MM.1S (cell line): Measurements from ENCODE around the gene SOX13.

Source experiments
- DNase-seq: peaks from one replicate; pipeline ENCODE4 v3.0.0-alpha.2; 2015
- H2AFZ ChIP-seq: fragments of 300-600 bp; sonication (generic); 2 replicates; pipeline ENCODE4 v1.6.0; 2016; ENCODE audit warnings: antibody characterized with exemption, low read length
- H3F3A ChIP-seq: fragments of 300-600 bp; sonication (generic); 2 replicates; pipeline ENCODE4 v1.6.1; 2016; ENCODE audit warnings: mild to moderate bottlenecking, antibody characterized with exemption, low read length, moderate library complexity, mixed read lengths; ENCODE audit not compliant: insufficient read depth
- H3K27ac ChIP-seq: fragments of 300-600 bp; sonication (generic); 2 replicates; pipeline ENCODE4 v1.5.1; 2016; ENCODE audit warnings: mild to moderate bottlenecking, low read length
- H3K27me3 ChIP-seq: fragments of 300-600 bp; sonication (generic); replicated peaks from 2 replicates; pipeline ENCODE4 v1.6.0; 2016; ENCODE audit warnings: low read length; ENCODE audit not compliant: insufficient read depth
- H3K36me3 ChIP-seq: fragments of 300-600 bp; sonication (generic); replicated peaks from 2 replicates; pipeline ENCODE4 v1.6.1; 2016; ENCODE audit warnings: mild to moderate bottlenecking, low read length, mixed read lengths; ENCODE audit not compliant: insufficient read depth
- H3K4me1 ChIP-seq: fragments of 300-600 bp; sonication (generic); 2 replicates; pipeline ENCODE4 v1.6.1; 2016; ENCODE audit warnings: low read length, mixed read lengths
- H3K4me2 ChIP-seq: fragments of 300-600 bp; sonication (generic); 2 replicates; pipeline ENCODE4 v1.6.0; 2016; ENCODE audit warnings: low read depth, low read length
- H3K4me3 ChIP-seq: fragments of 300-600 bp; sonication (generic); 2 replicates; pipeline ENCODE4 v1.5.1; 2016; ENCODE audit warnings: low read length, mixed read lengths
- H3K79me2 ChIP-seq: fragments of 300-600 bp; sonication (generic); 2 replicates; pipeline ENCODE4 v1.6.1; 2016; ENCODE audit warnings: mixed run types, low read length, mixed read lengths
- H3K9ac ChIP-seq: fragments of 300-600 bp; sonication (generic); 2 replicates; pipeline ENCODE4 v1.6.1; 2016; ENCODE audit warnings: low read length, mixed read lengths
- H3K9me2 ChIP-seq: fragments of 300-600 bp; sonication (generic); replicated peaks from 2 replicates; pipeline ENCODE4 v1.6.1; 2016; ENCODE audit warnings: mild to moderate bottlenecking, low read length, mixed read lengths; ENCODE audit not compliant: insufficient read depth
- H3K9me3 ChIP-seq: fragments of 300-600 bp; sonication (generic); replicated peaks from 2 replicates; pipeline ENCODE4 v1.6.1; 2016; ENCODE audit warnings: mild to moderate bottlenecking, low read length, mixed read lengths; ENCODE audit not compliant: insufficient read depth
- H4K20me1 ChIP-seq: fragments of 300-600 bp; sonication (generic); 2 replicates; pipeline ENCODE4 v1.6.1; 2016; ENCODE audit warnings: mild to moderate bottlenecking, low read length, moderate library complexity, mixed read lengths; ENCODE audit not compliant: insufficient read depth
- EZH2 ChIP-seq: fragments of 300-600 bp; sonication (generic); optimal IDR thresholded peaks from 2 replicates; pipeline ENCODE3; 2017; ENCODE audit warnings: low read depth, mild to moderate bottlenecking, antibody characterized with exemption, low read length, mixed read lengths
- EZH2phosphoT487 ChIP-seq: fragments of 300-600 bp; sonication (generic); IDR thresholded peaks from 2 replicates; pipeline ENCODE4 v1.6.1; 2018; ENCODE audit warnings: antibody characterized with exemption, low read length
- TF ChIP-seq, protein P1 (sequence below): fragments of 300-600 bp; sonication (generic); IDR thresholded peaks from 2 replicates; pipeline ENCODE4 v1.5.1; 2016; ENCODE audit warnings: antibody characterized with exemption, low read length, mixed read lengths

SOX13 gene

DNA sequence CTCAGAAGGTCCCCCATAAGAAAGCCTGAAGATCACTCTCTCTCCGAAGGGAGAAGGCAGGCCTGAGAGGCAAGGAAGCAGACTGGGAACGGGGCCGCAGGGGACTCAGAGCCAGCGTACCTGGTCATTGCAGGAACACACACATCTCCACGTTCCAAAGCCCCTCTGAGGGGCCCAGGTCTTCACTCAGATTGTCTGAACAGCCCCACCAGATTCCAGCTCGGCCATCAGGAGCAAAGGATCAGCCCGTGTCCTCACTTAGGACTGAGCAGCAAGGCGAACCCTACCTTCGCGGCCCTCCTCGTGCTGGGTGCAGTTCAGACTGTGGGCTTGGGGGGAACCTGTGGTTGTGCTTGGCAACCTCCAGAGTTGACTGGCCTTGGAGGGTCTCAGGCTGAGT, 43.9 kb upstream of the SOX13 start:
- no peaks in the 10 kb centered on the region for H4K20me1 ChIP-seq
- no peaks in the 10 kb centered on the region for H3F3A ChIP-seq
- H3K27me3 ChIP-seq, result no peaks in the 10 kb centered on the region
- no peak overlapping the region for H2AFZ ChIP-seq
- no peak for TF ChIP-seq EZH2phosphoT487
- no peak for TF ChIP-seq EZH2
- TF ChIP-seq, protein P1, sequence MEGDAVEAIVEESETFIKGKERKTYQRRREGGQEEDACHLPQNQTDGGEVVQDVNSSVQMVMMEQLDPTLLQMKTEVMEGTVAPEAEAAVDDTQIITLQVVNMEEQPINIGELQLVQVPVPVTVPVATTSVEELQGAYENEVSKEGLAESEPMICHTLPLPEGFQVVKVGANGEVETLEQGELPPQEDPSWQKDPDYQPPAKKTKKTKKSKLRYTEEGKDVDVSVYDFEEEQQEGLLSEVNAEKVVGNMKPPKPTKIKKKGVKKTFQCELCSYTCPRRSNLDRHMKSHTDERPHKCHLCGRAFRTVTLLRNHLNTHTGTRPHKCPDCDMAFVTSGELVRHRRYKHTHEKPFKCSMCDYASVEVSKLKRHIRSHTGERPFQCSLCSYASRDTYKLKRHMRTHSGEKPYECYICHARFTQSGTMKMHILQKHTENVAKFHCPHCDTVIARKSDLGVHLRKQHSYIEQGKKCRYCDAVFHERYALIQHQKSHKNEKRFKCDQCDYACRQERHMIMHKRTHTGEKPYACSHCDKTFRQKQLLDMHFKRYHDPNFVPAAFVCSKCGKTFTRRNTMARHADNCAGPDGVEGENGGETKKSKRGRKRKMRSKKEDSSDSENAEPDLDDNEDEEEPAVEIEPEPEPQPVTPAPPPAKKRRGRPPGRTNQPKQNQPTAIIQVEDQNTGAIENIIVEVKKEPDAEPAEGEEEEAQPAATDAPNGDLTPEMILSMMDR, result no peak
- no peak for DNase-seq
- H3K27ac ChIP-seq, result no peak overlapping the region
- no peaks in the 10 kb centered on the region for H3K9me2 ChIP-seq
- H3K9ac ChIP-seq, result no peak overlapping the region
- H3K4me2 ChIP-seq, result no peak overlapping the region
- H3K9me3 ChIP-seq, result no peaks in the 10 kb centered on the region
- H3K4me3 ChIP-seq, result no peak overlapping the region
- H3K79me2 ChIP-seq, result no peaks in the 10 kb centered on the region
- H3K36me3 ChIP-seq, result no peaks in the 10 kb centered on the region
- H3K4me1 ChIP-seq, result no peaks in the 10 kb centered on the region

DNA sequence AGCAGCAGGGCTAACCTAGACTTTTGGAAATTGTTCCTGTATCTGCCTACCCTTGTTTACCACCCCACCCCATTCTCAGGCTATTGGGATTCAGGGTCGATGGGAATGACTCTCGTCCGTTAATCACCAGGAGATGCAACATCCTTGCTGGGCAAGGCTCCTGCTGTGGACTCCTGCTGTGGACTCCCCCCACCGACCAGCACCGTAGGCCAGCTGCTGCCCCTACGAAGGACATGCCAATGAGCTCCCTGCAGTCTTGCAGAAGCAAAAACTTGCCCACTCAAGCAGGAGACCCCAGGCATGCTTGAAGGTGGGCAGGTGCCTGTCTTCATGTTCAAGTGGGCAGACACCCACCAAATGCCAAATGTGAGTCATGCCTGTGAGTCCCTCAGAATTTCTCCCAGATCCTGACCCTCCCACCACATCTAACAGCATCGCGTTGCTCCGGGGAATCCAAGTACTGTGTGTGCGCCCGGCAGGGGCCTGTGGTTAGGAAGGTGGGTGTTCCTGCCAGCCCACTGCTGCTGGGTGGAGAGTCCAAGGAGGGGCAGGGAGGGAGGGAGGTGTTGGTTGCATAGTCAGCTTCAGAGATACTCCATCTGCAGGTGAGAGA, 41.7 kb upstream of the SOX13 start:
- Histone ChIP-seq H3K27me3 (no peaks in the 10 kb centered on the region), H3K4me1 (no peaks in the 10 kb centered on the region), H4K20me1 (no peaks in the 10 kb centered on the region), H3K4me3 (no peak overlapping the region), H3K36me3 (no peaks in the 10 kb centered on the region), H3K27ac (no peak overlapping the region), H2AFZ (no peak overlapping the region), H3F3A (no peaks in the 10 kb centered on the region), H3K4me2 (no peak overlapping the region), H3K79me2 (no peaks in the 10 kb centered on the region), H3K9me2 (no peaks in the 10 kb centered on the region), H3K9me3 (no peaks in the 10 kb centered on the region), H3K9ac (no peak overlapping the region)
- DNase-seq, result no peak
- TF ChIP-seq EZH2phosphoT487, result no peak
- TF ChIP-seq, protein P1, result no peak
- no peak for TF ChIP-seq EZH2

DNA sequence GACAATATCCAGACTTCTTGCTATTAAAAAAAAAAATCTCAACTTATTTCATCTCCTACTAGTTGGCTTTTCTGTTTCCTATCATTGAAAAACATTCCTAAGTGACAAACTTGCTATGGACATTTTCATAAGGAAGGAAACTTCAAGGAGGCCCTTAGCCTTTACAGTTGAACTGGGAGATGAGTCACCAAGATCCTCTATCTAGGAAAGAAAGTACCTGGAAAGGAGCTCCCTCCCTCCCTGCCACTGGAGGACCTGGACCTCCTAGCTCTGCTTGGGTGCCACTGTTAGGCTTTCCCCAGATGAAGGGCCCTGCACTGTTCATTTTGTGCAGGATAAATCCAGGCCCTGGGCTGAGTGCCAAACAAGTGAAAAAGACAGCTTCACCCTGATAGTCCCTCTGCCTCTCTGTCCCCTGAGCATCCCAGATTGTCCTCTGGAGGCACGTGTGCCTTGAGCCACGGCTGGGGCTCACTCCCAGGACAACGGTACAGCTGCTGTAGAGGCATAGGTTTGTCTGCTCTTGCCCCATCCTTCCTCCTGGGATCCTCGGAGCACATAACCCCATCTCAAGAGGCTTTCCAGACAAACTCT, 40.2 kb upstream of the SOX13 start:
- Histone ChIP-seq H3K4me1 (no peaks in the 10 kb centered on the region), H3K9me2 (no peaks in the 10 kb centered on the region), H3K9me3 (no peaks in the 10 kb centered on the region), H3F3A (no peaks in the 10 kb centered on the region), H3K27ac (no peak overlapping the region), H3K79me2 (no peaks in the 10 kb centered on the region), H2AFZ (no peak overlapping the region), H3K4me2 (no peak overlapping the region), H4K20me1 (no peaks in the 10 kb centered on the region), H3K36me3 (no peaks in the 10 kb centered on the region), H3K9ac (no peak overlapping the region), H3K27me3 (no peaks in the 10 kb centered on the region), H3K4me3 (no peak overlapping the region)
- no peak for TF ChIP-seq EZH2phosphoT487
- TF ChIP-seq, protein P1, result no peak
- DNase-seq, result no peak
